ENCODE results near the gene ZNF692. TPM values are rescaled to one million over a fixed set of nuclear protein-coding genes. Genes with fewer than 3 reads are reported as not detected.

ZNF692 gene
- total and polyA plus RNA-seq, 2 of the 13 experiments (the other 11 are each of a cell fraction or from before 2014, with no cell fraction given), result 27.3 to 45.8 TPM

- TF ChIP-seq ZSCAN5A (CRISPR knock-in tag; IDR thresholded peaks at IDR 0.05; ENCODE audit: borderline replicate concordance) (no peak), CREB1 (IDR thresholded peaks at IDR 0.05) (no peak; the same call in 1 of the 2 replicates), CREB1 (CRISPR knock-in tag; IDR thresholded peaks at IDR 0.05) (no peak), ZFX (CRISPR knock-in tag; IDR thresholded peaks at IDR 0.05; ENCODE audit: low read depth) (peak; percentile 84), ZBTB4 (CRISPR knock-in tag; IDR thresholded peaks at IDR 0.05; ENCODE audit: borderline replicate concordance) (peak; percentile 60; the same call in 1 of the 2 replicates)
Measured at GRCh38 chr1:248873409-248873992, 14.6 kb upstream of the ZNF692 start (continued).

- H3K4me2 ChIP-seq (ENCODE audit: low read depth, low read length), result peak overlapping the region; percentile 96
- H3K27me3 ChIP-seq (ENCODE audit: control insufficient read depth in 1 of 2, insufficient read depth in 2 of 2, low read length in 2 of 2), result no peaks in the 10 kb centered on the region; a peak in 1 of 5 replicates
- H3K9me3 ChIP-seq (ENCODE audit: low read length), result no peaks in the 10 kb centered on the region
- BruUV-seq (replicated peaks), result TSS peak; percentile 93
- H3K27ac ChIP-seq (ENCODE audit: extremely low read length, insufficient read depth, low read length), result peak overlapping the region; percentile 95
- H4K20me1 ChIP-seq (ENCODE audit: insufficient read depth, low read length), result no peaks in the 10 kb centered on the region
- in situ Hi-C loops (cut with HindIII; ENCODE audit: extremely low pct_ligation_motif_present, low pct_unique_long_range_greater_than_20kb), result no loop called here
- peak; percentile 81 for FAIRE-seq
- intact Hi-C loops (cut with micrococcal nuclease; ENCODE audit: unreplicated experiment), result loop anchor here (1.0 to 2.0 kb wide), 4 partner anchors 10 to 48 kb away; partner anchors contain the start of genes PGBD2, SH3BP5L and ZNF692
- peak overlapping the region; percentile 89 for H3K9ac ChIP-seq (ENCODE audit: insufficient read depth, low read depth, low read length)
- H2AFZ ChIP-seq (ENCODE audit: low read length), result peak overlapping the region; percentile 88
- ChIA-PET POLR2A (interaction anchor here (0.8 to 3.3 kb wide), 7 partner anchors 9 to 46 kb away, joined by 3 to 44 read pairs (median 19); partner anchors contain the start of genes PGBD2, SH3BP5L, ZNF672 and ZNF692), CTCF (ENCODE audit: low intra/inter-chr PET ratio, low total read pairs) (interaction anchor here (1.6 kb wide), 1 partner anchor 14 kb away, joined by 3 read pairs; the partner anchor contains the start of gene ZNF692)
- peak overlapping the region; percentile 60 to 87 (median 85) for H3K4me3 ChIP-seq (replicated peaks in 1 of 3; ENCODE audit: insufficient read depth in 1 of 3, low read depth in 2 of 3, low read length in 3 of 3)
- H3K36me3 ChIP-seq (replicated peaks in 1 of 2; ENCODE audit: control insufficient read depth in 1 of 2, insufficient read depth in 2 of 2, low read length in 2 of 2), result no peaks in the 10 kb centered on the region
- WGBS (ENCODE audit: low lambda C conversion rate), result under 1% methylated on average over 23 of the region's 31 CpGs
- DNase-seq (ENCODE audit: low spot score), result peak; percentile 80
- H3K4me1 ChIP-seq (ENCODE audit: insufficient read depth, low read length), result peaks cover 9% of the 10 kb centered on the region
- H3K79me2 ChIP-seq (ENCODE audit: insufficient read depth, low read length), result no peaks in the 10 kb centered on the region
- ATAC-seq, result peak; percentile 91
- TF ChIP-seq PHB2 (IDR thresholded peaks at IDR 0.05; ENCODE audit: partially characterized antibody) (no peak), NFRKB (IDR thresholded peaks at IDR 0.05) (no peak), YY1 (IDR thresholded peaks at IDR 0.05; ENCODE audit: insufficient read depth, insufficient replicate concordance, low read depth, low read length) (no peak), HOXA3 (CRISPR knock-in tag; IDR thresholded peaks at IDR 0.05) (no peak), TAF1 (CRISPR knock-in tag; IDR thresholded peaks at IDR 0.05) (no peak), KAT2B (IDR thresholded peaks at IDR 0.05; ENCODE audit: borderline replicate concordance, low read depth, low read length) (no peak)
- TF ChIP-seq, protein P1, sequence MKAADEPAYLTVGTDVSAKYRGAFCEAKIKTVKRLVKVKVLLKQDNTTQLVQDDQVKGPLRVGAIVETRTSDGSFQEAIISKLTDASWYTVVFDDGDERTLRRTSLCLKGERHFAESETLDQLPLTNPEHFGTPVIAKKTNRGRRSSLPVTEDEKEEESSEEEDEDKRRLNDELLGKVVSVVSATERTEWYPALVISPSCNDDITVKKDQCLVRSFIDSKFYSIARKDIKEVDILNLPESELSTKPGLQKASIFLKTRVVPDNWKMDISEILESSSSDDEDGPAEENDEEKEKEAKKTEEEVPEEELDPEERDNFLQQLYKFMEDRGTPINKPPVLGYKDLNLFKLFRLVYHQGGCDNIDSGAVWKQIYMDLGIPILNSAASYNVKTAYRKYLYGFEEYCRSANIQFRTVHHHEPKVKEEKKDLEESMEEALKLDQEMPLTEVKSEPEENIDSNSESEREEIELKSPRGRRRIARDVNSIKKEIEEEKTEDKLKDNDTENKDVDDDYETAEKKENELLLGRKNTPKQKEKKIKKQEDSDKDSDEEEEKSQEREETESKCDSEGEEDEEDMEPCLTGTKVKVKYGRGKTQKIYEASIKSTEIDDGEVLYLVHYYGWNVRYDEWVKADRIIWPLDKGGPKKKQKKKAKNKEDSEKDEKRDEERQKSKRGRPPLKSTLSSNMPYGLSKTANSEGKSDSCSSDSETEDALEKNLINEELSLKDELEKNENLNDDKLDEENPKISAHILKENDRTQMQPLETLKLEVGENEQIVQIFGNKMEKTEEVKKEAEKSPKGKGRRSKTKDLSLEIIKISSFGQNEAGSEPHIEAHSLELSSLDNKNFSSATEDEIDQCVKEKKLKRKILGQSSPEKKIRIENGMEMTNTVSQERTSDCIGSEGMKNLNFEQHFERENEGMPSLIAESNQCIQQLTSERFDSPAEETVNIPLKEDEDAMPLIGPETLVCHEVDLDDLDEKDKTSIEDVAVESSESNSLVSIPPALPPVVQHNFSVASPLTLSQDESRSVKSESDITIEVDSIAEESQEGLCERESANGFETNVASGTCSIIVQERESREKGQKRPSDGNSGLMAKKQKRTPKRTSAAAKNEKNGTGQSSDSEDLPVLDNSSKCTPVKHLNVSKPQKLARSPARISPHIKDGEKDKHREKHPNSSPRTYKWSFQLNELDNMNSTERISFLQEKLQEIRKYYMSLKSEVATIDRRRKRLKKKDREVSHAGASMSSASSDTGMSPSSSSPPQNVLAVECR (CRISPR knock-in tag; IDR thresholded peaks at IDR 0.05; ENCODE audit: borderline replicate concordance), result peak; percentile 40; the same call in 1 of the 2 replicates
Measured at GRCh38 chr1:248872752-248873408, 14.0 kb upstream of the ZNF692 start.

All from HepG2 (cell line).